Vagina (tissue), 2 donors: ENCODE measurements around the gene JPH4. TPM values are rescaled to one million over a fixed set of nuclear protein-coding genes. Genes with fewer than 3 reads are reported as not detected.

ENCODE experiments used
- DNase-seq, 2 donors: peaks; one replicate each; pipeline ENCODE4 v3.0.0-alpha.2; 2017; ENCODE audit errors: extremely low spot score in 2 of 2
- H3K27ac ChIP-seq: fragments of 200-600 bp; sonication (generic); one replicate; pipeline ENCODE4 v1.5.1; 2019
- H3K27me3 ChIP-seq: fragments of 200-600 bp; sonication (generic); one replicate; pipeline ENCODE4 v1.5.1; 2019
- H3K36me3 ChIP-seq, 2 donors: fragments of 200-600 bp; sonication (generic); one replicate each; pipeline ENCODE4 v1.5.1; 2017 to 2019
- H3K4me1 ChIP-seq: fragments of 200-600 bp; sonication (generic); one replicate; pipeline ENCODE4 v1.5.1; 2019
- H3K4me3 ChIP-seq, 2 donors: fragments of 200-600 bp; sonication (generic); 1 replicate in 1 of 2; 2 replicates in 1 of 2; pipeline ENCODE4 v1.5.1; 2016 to 2019
- H3K9me3 ChIP-seq: fragments of 200-600 bp; sonication (generic); one replicate; pipeline ENCODE4 v1.5.1; 2019
- CTCF ChIP-seq, 3 experiments: fragments of 450-650 bp in 2 of 3; fragments of 200-600 bp in 1 of 3; sonication (generic) in 1 of 3; IDR thresholded peaks; one replicate each; pipeline ENCODE4 v1.5.1; 2017 to 2019; ENCODE audit warnings: antibody characterized with exemption in 3 of 3, mild to moderate bottlenecking in 2 of 3, moderate library complexity in 2 of 3
- POLR2A ChIP-seq, 2 donors: fragments of 450-650 bp; IDR thresholded peaks; one replicate each; pipeline ENCODE4 v1.6.1; 2017; ENCODE audit warnings: antibody characterized with exemption in 2 of 2, mild to moderate bottlenecking in 2 of 2, moderate library complexity in 2 of 2
- POLR2AphosphoS5 ChIP-seq, 2 donors: sonication (generic); formaldehyde crosslinking; IDR thresholded peaks; one replicate each; pipeline ENCODE4 v1.9.0; 2017; ENCODE audit warnings: antibody characterized with exemption in 2 of 2, mild to moderate bottlenecking in 2 of 2, low read depth in 1 of 2; ENCODE audit not compliant: insufficient read depth in 1 of 2
- intact Hi-C: fragments of 100-400 bp; cut with DNase I; formaldehyde crosslinking; loops from one replicate; pipeline ENCODE4 v1.15.1; 2023
- total RNA-seq: library from RNA; depleted of rRNA; stranded (reverse); fragments of >200 nt; gene quantifications from one replicate; pipeline ENCODE4 v1.2.3, GENCODE V29; 2016

JPH4 gene
- total RNA-seq, 1 donor from 2014 or later = 10.6 TPM

GRCh38 chr14:23550131-23550811 is 28.3 kb downstream of the JPH4 start:
- Histone ChIP-seq H3K27me3 (no peaks in the 10 kb centered on the region), H3K36me3 (no peaks in the 10 kb centered on the region), H3K27ac (no peak overlapping the region), H3K4me3 (peak overlapping the region; percentile 47 to 56), H3K9me3 (no peaks in the 10 kb centered on the region), H3K4me1 (peaks cover 13% of the 10 kb centered on the region)
- TF ChIP-seq CTCF (IDR thresholded peaks at IDR 0.05) (no peak), POLR2A (IDR thresholded peaks at IDR 0.05) (no peak), POLR2AphosphoS5 (IDR thresholded peaks at IDR 0.05; ENCODE audit: insufficient read depth in 1 of 2, low read depth in 1 of 2) (no peak)
- intact Hi-C loops = no loop called here
- no peak for DNase-seq

DNA sequence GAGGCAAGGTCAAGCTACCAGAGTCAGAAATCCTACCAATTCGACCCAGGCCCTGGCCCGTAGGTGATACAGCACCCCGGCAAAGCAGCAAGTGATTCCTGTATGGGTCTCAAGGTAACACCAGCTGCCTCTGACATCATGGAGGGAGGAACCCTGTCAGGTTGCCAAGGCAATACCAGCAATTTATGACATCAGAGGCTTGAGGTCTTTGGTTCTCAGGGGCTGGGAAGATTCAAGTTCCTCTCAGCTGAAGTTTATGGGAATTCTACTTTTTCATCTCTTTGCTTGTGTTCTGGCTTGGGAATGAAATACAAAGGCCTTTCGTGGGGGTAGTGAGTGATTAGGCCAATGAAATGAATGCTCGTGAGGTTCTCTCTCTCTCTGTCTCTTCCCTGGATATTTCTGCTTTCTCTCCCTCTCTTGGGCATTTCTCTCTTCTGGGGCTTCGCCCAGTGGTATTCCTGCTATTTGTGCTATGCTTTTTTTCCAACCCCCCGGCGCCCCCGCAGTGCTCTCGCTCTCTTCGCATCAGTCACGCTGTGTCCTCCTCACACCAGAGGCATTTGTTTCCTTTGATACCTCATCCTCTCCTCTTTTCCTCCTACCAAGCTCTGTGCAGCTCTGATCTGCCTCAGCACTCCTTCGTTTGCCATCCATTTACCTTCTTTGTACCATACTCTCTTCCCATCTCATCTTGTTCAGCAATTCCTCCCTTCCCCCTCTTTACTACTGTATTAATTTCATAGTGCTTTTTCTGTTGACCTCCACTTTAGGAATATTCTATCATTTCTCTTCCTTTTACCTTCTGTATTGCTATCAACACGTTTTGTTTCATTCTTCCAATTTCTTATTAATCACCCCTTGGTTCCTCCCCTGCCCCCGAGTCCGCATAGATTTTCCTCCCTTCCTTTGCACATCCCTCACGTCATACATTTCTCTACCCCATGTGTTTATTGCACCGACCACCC is 30.0 kb downstream of the JPH4 start:
- no peak overlapping the region for H3K4me3 ChIP-seq
- no peaks in the 10 kb centered on the region for H3K27me3 ChIP-seq
- no peaks in the 10 kb centered on the region for H3K9me3 ChIP-seq
- H3K27ac ChIP-seq = no peak overlapping the region
- TF ChIP-seq POLR2AphosphoS5 (IDR thresholded peaks at IDR 0.05; ENCODE audit: insufficient read depth in 1 of 2, low read depth in 1 of 2) = no peak
- no peak for DNase-seq
- intact Hi-C loops = no loop called here
- no peaks in the 10 kb centered on the region for H3K36me3 ChIP-seq
- H3K4me1 ChIP-seq = peaks cover 9% of the 10 kb centered on the region

- intact Hi-C loops = no loop called here
- Histone ChIP-seq H3K27me3 (no peaks in the 10 kb centered on the region), H3K4me1 (peaks cover 9% of the 10 kb centered on the region), H3K36me3 (no peaks in the 10 kb centered on the region), H3K9me3 (no peaks in the 10 kb centered on the region), H3K27ac (no peak overlapping the region), H3K4me3 (no peak overlapping the region)
- no peak for DNase-seq
- TF ChIP-seq POLR2A (IDR thresholded peaks at IDR 0.05) = no peak
- no peak for TF ChIP-seq CTCF (IDR thresholded peaks at IDR 0.05)
- no peak for TF ChIP-seq POLR2AphosphoS5 (IDR thresholded peaks at IDR 0.05; ENCODE audit: insufficient read depth in 1 of 2, low read depth in 1 of 2)
Observed at GRCh38 chr14:23547924-23548323, 30.7 kb downstream of the JPH4 start.

GRCh38 chr14:23546450-23547035 is 32.0 kb downstream of the JPH4 start:
- TF ChIP-seq CTCF (IDR thresholded peaks at IDR 0.05) (no peak), POLR2AphosphoS5 (IDR thresholded peaks at IDR 0.05; ENCODE audit: insufficient read depth in 1 of 2, low read depth in 1 of 2) (no peak), POLR2A (IDR thresholded peaks at IDR 0.05) (no peak)
- Histone ChIP-seq H3K27me3 (no peaks in the 10 kb centered on the region), H3K9me3 (no peaks in the 10 kb centered on the region), H3K36me3 (no peaks in the 10 kb centered on the region), H3K4me1 (peaks cover 9% of the 10 kb centered on the region), H3K4me3 (no peak overlapping the region), H3K27ac (no peak overlapping the region)
- DNase-seq = no peak
- intact Hi-C loops = no loop called here

DNA sequence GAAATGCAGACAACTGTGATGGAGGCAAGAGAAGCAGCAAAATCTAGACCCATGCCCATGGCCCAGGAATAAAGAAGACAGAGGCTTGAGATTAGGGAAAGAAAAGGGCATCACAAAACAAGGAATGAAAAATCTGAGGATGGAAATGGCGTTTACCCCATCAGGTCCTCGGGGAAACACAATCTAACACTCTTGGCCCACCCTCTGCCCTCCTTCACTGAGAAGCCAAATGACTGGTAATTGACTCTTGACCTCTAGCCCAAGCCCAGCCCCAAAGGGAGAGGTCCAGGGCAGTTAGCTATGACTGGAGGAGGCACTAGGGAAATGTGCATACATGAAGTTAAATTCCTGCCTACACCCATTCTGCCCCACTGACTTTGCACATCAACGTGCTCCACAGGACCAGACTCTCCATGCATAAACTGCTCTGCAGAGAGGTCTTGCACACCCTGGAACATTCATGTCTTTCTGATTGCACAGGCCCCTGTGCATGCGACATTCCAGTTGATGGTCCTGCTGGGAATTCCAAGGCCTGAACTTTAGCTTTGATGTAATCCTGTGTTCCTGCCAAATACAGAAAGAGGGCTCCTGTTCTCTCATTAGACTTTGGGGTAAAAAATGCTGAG is 32.7 kb downstream of the JPH4 start:
- Histone ChIP-seq H3K27me3 (no peaks in the 10 kb centered on the region), H3K27ac (no peak overlapping the region), H3K36me3 (no peaks in the 10 kb centered on the region), H3K4me1 (peaks cover 5% of the 10 kb centered on the region), H3K9me3 (no peaks in the 10 kb centered on the region), H3K4me3 (no peak overlapping the region)
- no peak for TF ChIP-seq POLR2AphosphoS5 (IDR thresholded peaks at IDR 0.05; ENCODE audit: insufficient read depth in 1 of 2, low read depth in 1 of 2)
- no peak for TF ChIP-seq POLR2A (IDR thresholded peaks at IDR 0.05)
- TF ChIP-seq CTCF (IDR thresholded peaks at IDR 0.05) = no peak
- intact Hi-C loops = no loop called here
- no peak for DNase-seq
